OCI-LY7 (cell line): Measurements from ENCODE around the gene CALR.

ENCODE experiments used
- CTCF ChIP-seq: fragments of 200-600 bp; sonication (generic); conservative IDR thresholded peaks from 2 replicates; pipeline ENCODE4 v1.5.1; 2014; ENCODE audit warnings: mild to moderate bottlenecking, antibody characterized with exemption, low read length, moderate library complexity, mixed read lengths
- EZH2phosphoT487 ChIP-seq: fragments of 200-600 bp; sonication (generic); IDR thresholded peaks from 2 replicates; pipeline ENCODE4 v1.6.1; 2018; ENCODE audit warnings: low read depth, borderline replicate concordance, mild to moderate bottlenecking, mixed run types, antibody characterized with exemption, low read length, moderate library complexity, mixed read lengths

GRCh38 chr19:12943437-12944044, 5.1 kb downstream of the CALR start:
- TF ChIP-seq CTCF (no peak), EZH2phosphoT487 (no peak)
